NB4 (cell line): ENCODE data around the gene TEC.

Experiments used
- POLR2A ChIP-seq: IDR thresholded peaks from 2 replicates; pipeline ENCODE4 v1.6.1; 2011; ENCODE audit warnings: mild to moderate bottlenecking; ENCODE audit not compliant: insufficient read length; ENCODE audit errors: extremely low read depth
- TF ChIP-seq, protein P1 (sequence below): IDR thresholded peaks from one replicate; pipeline ENCODE4 v1.5.1; 2012; ENCODE audit warnings: low read depth, low read length
- TF ChIP-seq, protein P2 (sequence below): IDR thresholded peaks from 2 replicates; pipeline ENCODE4 v1.6.1; 2011; ENCODE audit warnings: low read depth, low read length

DNA sequence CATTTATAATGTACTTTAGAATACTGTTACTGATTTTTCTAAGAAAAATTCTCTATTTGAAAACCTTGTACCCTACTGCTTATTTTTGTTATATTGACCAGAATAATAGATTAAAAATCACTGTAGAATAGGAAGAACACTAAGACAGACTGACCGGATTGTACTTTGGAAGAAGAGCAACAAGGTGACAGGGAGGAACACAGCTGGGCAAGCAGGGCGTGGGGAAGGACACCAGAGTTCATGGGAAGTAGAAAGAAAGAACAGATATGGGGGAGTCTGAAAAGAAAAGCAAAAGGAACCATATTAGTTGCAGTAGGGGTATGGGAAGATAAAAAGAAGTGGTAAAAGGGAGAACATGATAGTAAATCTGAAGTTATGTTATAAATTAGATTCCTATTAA lies 174.2 kb downstream of the TEC start:
- TF ChIP-seq, protein P1, sequence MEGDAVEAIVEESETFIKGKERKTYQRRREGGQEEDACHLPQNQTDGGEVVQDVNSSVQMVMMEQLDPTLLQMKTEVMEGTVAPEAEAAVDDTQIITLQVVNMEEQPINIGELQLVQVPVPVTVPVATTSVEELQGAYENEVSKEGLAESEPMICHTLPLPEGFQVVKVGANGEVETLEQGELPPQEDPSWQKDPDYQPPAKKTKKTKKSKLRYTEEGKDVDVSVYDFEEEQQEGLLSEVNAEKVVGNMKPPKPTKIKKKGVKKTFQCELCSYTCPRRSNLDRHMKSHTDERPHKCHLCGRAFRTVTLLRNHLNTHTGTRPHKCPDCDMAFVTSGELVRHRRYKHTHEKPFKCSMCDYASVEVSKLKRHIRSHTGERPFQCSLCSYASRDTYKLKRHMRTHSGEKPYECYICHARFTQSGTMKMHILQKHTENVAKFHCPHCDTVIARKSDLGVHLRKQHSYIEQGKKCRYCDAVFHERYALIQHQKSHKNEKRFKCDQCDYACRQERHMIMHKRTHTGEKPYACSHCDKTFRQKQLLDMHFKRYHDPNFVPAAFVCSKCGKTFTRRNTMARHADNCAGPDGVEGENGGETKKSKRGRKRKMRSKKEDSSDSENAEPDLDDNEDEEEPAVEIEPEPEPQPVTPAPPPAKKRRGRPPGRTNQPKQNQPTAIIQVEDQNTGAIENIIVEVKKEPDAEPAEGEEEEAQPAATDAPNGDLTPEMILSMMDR: no peak
- no peak for TF ChIP-seq POLR2A
- TF ChIP-seq, protein P2, sequence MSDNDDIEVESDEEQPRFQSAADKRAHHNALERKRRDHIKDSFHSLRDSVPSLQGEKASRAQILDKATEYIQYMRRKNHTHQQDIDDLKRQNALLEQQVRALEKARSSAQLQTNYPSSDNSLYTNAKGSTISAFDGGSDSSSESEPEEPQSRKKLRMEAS: no peak
